ENCODE measurements around the gene LCP2.
A peak's percentile ranks its signal among the peaks of the same experiment; 100 is the strongest.

The LCP2 gene

DNA sequence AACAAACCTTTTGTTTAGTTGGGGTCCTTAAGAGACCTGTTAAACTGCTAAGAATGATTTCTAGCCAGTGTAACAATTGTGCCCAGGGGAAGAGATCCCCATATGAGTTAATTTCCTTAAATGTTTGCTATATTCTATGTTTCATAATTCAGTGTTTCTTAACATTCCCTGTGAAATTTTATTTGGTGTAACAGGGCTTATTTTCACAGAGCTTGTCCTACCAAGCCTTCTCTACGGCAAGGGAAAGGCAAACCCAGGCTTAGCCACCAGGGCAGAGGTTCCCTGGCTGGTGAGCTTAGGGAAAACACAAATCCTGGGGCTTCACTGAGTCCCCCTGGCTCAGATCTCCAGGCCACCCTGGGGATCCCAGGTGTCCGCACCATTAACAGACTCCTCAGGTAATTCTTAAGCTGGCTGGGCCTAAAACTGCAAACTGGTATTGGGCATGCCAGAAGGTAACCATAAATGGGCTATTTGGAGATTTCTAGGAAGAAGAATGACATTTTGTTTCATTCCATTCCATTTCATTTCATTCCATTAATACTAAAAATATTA lies 17.0 kb upstream of the LCP2 start:
- DNase-seq: no peak

GRCh38 chr5:170313816-170314215 lies 16.2 kb upstream of the LCP2 start:
- no peak for DNase-seq

- DNase-seq: no peak
Observed at GRCh38 chr5:170313344-170313743, 15.8 kb upstream of the LCP2 start.

- DNase-seq: no peak
Observed at GRCh38 chr5:170312666-170313065, 15.1 kb upstream of the LCP2 start.

DNA sequence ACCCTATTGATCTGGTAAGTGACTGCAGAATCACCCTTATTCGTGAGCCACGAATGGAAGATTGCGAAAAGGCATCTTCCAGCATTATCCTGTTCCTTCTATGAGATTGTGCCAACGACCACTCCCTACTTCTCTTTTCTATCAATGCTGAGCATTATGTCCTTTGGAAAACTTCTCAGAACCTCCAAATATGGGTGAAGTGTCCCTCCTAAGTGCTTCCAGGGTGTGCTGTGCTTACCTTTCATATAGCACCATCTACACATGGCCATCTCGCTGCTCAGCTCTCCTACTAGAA lies 14.7 kb upstream of the LCP2 start:
- DNase-seq: no peak

DNA sequence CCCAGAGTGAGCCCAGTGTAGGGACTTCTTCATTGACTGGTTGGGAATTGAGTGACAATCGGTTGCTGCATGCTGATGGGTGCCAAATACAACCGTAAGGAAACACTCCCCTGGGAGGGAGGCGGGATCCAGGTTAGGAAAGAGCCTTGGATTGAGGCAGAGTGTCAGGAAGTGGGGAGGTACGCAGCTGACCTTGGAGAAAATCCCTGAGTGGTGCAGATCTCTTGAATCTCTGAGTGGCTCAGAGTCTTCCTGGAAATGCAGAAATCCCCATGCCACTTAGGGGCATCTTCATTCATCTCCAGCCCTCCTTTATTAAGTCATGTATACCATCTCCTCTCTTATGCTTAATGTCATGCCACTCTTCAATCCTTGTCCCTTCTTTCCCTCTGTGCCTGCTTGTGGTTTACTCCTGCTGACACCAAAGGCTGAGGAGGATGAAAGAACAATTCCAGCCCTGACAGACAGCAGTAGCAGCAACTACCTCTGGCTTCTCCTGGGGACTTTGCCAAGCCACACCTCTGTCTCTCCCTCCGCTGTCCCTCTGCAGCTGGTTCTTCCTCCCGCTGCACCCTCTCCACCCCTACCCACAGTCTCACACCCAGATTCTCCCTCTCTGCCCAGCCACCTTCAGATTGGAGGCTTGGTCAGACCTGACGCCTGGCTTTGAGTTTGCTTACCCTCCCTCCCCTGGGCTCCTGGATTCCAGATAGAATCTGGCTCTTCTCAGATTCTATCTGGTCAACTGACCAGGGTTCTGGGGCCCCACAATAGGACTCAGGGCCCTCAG lies 14.1 kb upstream of the LCP2 start:
- no peak for DNase-seq

- no peak for DNase-seq
Observed at GRCh38 chr5:170310256-170310926, 12.8 kb upstream of the LCP2 start.

- no peak for DNase-seq
Observed at GRCh38 chr5:170308686-170309085, 11.1 kb upstream of the LCP2 start.

DNA sequence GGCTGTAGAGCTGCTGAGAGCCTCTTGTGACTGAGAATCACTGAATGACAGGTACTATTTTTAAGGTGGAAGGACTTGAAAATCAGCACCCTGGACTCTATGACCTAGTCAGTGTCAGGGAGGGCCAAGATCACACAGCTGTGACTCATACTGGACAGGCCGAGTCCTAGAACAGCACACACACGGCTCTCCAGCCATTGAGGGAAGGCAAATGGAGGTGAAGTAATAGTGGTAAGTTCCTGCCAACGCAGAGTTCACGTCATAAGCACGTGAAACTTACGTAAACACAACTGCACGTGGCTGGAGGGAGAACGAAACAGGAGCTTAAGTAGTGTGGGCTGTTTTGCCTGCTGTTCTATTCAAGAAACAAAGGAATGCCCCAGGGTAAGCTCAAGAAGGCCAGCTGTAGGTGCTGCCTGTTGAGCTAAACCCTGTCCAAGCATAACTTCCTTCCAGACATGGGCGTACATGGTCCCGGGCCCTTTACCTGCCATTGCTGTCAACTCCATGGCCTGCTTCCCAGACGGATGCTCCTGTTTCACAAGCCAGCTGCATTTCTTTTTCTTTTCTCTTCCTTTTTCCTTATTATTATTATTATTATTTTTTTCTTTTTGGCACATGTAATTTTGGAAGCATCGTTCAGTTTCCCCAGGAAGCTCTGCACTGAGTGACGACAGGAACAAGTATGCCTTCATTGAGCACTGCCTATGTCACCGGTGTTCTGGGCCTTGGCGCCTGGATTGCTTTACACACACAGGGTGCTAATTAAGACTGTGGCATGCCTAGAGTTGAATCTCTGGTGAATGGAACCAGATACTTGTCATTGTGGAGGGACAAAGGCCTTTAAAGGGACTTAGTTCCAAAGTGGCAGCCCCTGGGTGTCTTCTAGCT lies 10.2 kb upstream of the LCP2 start:
- DNase-seq: no peak

DNA sequence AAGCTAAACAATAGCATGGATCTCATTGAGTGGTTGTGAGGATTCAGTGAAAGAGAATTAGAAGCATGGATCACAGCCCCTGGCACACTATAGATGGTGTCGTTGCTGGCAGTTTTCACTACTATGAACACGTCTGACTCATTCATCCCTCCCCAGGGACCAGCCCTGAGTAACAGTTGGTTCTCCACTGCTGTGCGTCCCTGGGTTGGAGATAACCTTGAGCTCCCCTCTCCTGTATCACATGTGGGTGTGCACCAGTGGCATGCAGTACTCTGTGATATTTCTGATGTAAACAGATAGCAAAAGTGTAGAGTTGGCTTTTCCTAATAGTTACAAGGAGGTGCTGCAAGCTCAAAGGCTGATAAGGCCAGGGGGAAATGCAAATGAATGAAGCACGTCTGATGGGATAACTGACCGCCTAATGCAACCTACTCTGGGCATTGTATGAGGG lies 8.8 kb upstream of the LCP2 start:
- DNase-seq: peak; percentile 16

- DNase-seq: no peak
Observed at GRCh38 chr5:170305646-170306025, 8.1 kb upstream of the LCP2 start.

- no peak for DNase-seq
Observed at GRCh38 chr5:170305016-170305645, 7.6 kb upstream of the LCP2 start.

DNA sequence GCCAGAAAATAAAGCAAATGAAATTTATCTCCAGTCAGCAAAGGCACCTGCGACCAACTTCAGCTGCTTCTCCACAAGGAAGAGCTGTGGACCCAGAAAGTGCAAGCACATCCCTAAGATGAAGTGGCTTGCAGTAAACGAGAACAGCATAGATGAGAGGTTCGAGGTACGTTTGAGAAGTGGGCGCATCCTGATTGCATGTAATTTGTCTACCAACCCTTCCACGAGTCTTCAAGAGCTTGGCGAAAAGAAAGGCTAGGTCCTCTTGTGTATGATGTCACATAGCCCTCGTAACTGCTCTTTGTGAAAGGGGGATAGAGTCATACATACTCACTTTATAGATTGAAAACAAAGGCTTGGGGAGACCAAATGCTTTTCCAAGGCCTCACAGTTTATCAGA lies 6.0 kb upstream of the LCP2 start:
- DNase-seq: no peak

- DNase-seq: no peak
Observed at GRCh38 chr5:170302653-170303501, 5.3 kb upstream of the LCP2 start.

GRCh38 chr5:170301981-170302652 lies 4.5 kb upstream of the LCP2 start:
- no peak for DNase-seq

- no peak for DNase-seq
Observed at GRCh38 chr5:170301149-170301548, 3.6 kb upstream of the LCP2 start.

GRCh38 chr5:170300361-170301013 lies 2.9 kb upstream of the LCP2 start:
- DNase-seq: no peak

- DNase-seq: no peak
Observed at GRCh38 chr5:170296935-170297588, 515 bp downstream of the LCP2 start.

GRCh38 chr5:170296036-170296934 lies 1.3 kb downstream of the LCP2 start:
- no peak for DNase-seq

Data from NCI-H226 (cell line).